Cardiac muscle cell (in vitro differentiated cells and primary cell): Measurements from ENCODE around the gene ZNF211. TPM values are rescaled to one million over a fixed set of nuclear protein-coding genes. Genes with fewer than 3 reads are reported as not detected.

Experiments used
- DNase-seq, 2 donors: peaks; one replicate each; pipeline versions ENCODE4 v3.0.0 to v3.0.0-alpha.2; 2010 to 2017; ENCODE audit warnings: low read depth in 1 of 2, low spot score in 1 of 2
- H3K27ac ChIP-seq: fragments of 200-600 bp; sonication (generic); 2 replicates; pipeline ENCODE4 v1.5.1; 2016
- H3K27me3 ChIP-seq: fragments of 200-600 bp; sonication (generic); 2 replicates; pipeline ENCODE4 v1.6.0; 2016; ENCODE audit warnings: control low read depth
- H3K36me3 ChIP-seq: fragments of 200-600 bp; sonication (generic); 2 replicates; pipeline ENCODE4 v1.5.1; 2016; ENCODE audit warnings: control low read depth
- H3K4me1 ChIP-seq: fragments of 200-600 bp; sonication (generic); 2 replicates; pipeline ENCODE4 v1.8.1; 2017; ENCODE audit warnings: low read depth, mild to moderate bottlenecking, mixed run types
- H3K4me3 ChIP-seq: fragments of 200-600 bp; sonication (generic); 2 replicates; pipeline ENCODE4 v1.5.1; 2016; ENCODE audit warnings: mild to moderate bottlenecking
- H3K9me3 ChIP-seq: fragments of 200-600 bp; sonication (generic); 2 replicates; pipeline ENCODE4 v1.5.1; 2017; ENCODE audit warnings: low read depth, mild to moderate bottlenecking, control low read depth
- CTCF ChIP-seq: IDR thresholded peaks from 2 replicates; pipeline ENCODE4 v1.5.1; 2012; ENCODE audit warnings: low read depth, mild to moderate bottlenecking, low read length
- polyA plus RNA-seq: library from polyadenylated mRNA; unstranded; fragments of >200 nt; fragmentation: Nextera tagmentation; extraction: Ambion mirVana; gene quantifications from 2 replicates; pipeline ENCODE4 v1.2.1, GENCODE V29; 2016
- total RNA-seq: library from RNA; depleted of rRNA; stranded (reverse); fragments of >200 nt; gene quantifications from 2 replicates; pipeline ENCODE4 v1.2.3, GENCODE V29; 2016

Gene ZNF211
- total and polyA plus RNA-seq, 2 experiments from 2014 or later = 22.6 to 30.0 TPM

DNA sequence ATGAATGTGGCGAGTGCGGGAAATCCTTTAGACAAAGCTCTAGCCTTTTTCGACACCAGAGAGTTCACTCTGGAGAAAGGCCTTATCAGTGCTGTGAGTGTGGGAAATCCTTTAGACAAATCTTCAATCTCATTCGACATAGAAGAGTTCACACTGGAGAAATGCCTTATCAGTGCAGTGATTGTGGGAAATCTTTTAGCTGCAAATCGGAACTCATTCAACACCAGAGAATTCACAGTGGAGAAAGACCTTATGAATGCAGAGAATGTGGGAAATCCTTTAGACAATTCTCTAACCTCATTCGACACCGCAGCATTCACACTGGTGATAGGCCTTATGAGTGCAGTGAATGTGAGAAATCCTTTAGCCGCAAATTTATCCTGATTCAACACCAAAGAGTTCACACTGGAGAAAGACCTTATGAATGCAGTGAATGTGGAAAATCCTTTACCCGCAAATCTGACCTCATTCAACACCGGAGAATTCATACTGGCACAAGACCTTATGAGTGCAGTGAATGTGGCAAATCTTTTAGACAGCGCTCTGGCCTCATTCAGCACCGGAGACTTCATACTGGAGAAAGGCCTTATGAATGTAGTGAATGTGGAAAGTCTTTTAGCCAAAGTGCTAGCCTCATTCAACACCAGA, 54.5 kb downstream of the ZNF211 start:
- H3K4me1 ChIP-seq = peaks cover 3% of the 10 kb centered on the region
- TF ChIP-seq CTCF = no peak
- no peak overlapping the region for H3K4me3 ChIP-seq
- H3K36me3 ChIP-seq = peaks cover 9% of the 10 kb centered on the region
- H3K9me3 ChIP-seq = no peaks in the 10 kb centered on the region
- H3K27ac ChIP-seq = no peak overlapping the region
- H3K27me3 ChIP-seq = no peaks in the 10 kb centered on the region
- no peak for DNase-seq

DNA sequence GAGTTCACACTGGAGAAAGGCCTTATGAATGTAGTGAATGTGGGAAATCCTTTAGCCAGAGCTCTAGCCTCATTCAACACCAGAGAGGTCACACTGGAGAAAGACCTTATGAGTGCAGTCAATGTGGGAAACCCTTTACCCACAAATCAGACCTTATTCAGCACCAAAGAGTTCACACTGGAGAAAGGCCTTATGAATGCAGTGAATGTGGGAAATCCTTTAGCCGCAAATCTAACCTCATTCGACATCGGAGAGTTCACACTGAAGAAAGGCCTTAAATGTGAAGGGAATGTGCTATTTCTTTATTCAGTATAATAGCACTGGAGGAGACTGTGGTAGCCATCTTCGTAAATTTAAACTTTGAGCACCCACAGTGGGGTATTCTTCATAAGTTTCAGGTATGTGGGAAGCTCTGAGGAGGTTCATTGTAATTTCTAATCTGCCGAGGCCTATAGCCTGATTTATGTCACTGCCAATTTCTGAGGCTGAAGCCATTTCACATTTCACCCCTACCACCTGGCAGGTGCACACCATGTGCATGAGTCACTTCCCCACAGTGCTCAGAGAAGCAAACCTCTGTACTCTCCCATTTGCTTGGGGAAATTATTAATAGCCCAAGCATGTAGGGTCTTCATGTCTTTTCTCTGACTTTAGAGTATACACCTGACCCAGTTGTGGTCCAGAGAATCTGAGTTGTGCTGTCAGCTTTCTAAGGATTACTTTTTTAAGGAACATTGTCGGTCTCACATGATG, 55.2 kb downstream of the ZNF211 start:
- no peaks in the 10 kb centered on the region for H3K27me3 ChIP-seq
- no peak for TF ChIP-seq CTCF
- no peak overlapping the region for H3K4me3 ChIP-seq
- no peak for DNase-seq
- H3K36me3 ChIP-seq = peaks cover 9% of the 10 kb centered on the region
- no peak overlapping the region for H3K27ac ChIP-seq
- no peaks in the 10 kb centered on the region for H3K9me3 ChIP-seq
- H3K4me1 ChIP-seq = no peaks in the 10 kb centered on the region

- Histone ChIP-seq H3K9me3 (no peaks in the 10 kb centered on the region), H3K27ac (no peak overlapping the region), H3K4me3 (no peak overlapping the region), H3K4me1 (no peaks in the 10 kb centered on the region), H3K36me3 (peaks cover 9% of the 10 kb centered on the region), H3K27me3 (no peaks in the 10 kb centered on the region)
- TF ChIP-seq CTCF = no peak
- DNase-seq = no peak
Observed at GRCh38 chr19:57689750-57690149, 56.8 kb downstream of the ZNF211 start.

Other genes starting within 250 kb of the ZNF211 start
- 37.9 and 38.2 TPM in 2 replicates for gene ZNF548, start 243.3 kb upstream of the ZNF211 start, total RNA-seq
- gene ZNF548, start 243.3 kb upstream of the ZNF211 start, polyA plus RNA-seq = 11.4 and 15.9 TPM in 2 replicates
- gene ZNF17, start 222.0 kb upstream of the ZNF211 start, total RNA-seq = 5.8 and 13.0 TPM in 2 replicates
- gene ZNF17, start 222.0 kb upstream of the ZNF211 start, polyA plus RNA-seq = 4.2 and 7.1 TPM in 2 replicates
- 11.8 and 13.7 TPM in 2 replicates for gene ZNF749, start 197.8 kb upstream of the ZNF211 start, total RNA-seq
- gene ZNF749, start 197.8 kb upstream of the ZNF211 start, polyA plus RNA-seq = 16.6 and 28.8 TPM in 2 replicates
- gene VN1R1, start 176.0 kb upstream of the ZNF211 start, total RNA-seq = 1.2 and 2.3 TPM in 2 replicates
- 2.9 and 4.1 TPM in 2 replicates for gene VN1R1, start 176.0 kb upstream of the ZNF211 start, polyA plus RNA-seq
- 32.6 and 37.9 TPM in 2 replicates for gene ZNF772, start 155.6 kb upstream of the ZNF211 start, total RNA-seq
- 11.3 and 13.6 TPM in 2 replicates for gene ZNF772, start 155.6 kb upstream of the ZNF211 start, polyA plus RNA-seq
- gene ZNF419, start 145.4 kb upstream of the ZNF211 start, total RNA-seq = 14.0 and 36.2 TPM in 2 replicates
- 11.3 and 15.8 TPM in 2 replicates for gene ZNF419, start 145.4 kb upstream of the ZNF211 start, polyA plus RNA-seq
- gene ZNF773, start 133.2 kb upstream of the ZNF211 start, total RNA-seq = 25.4 and 34.2 TPM in 2 replicates
- 12.4 and 13.3 TPM in 2 replicates for gene ZNF773, start 133.2 kb upstream of the ZNF211 start, polyA plus RNA-seq
- 5.0 and 7.5 TPM in 2 replicates for gene ZNF549, start 105.8 kb upstream of the ZNF211 start, total RNA-seq
- 7.5 and 10.1 TPM in 2 replicates for gene ZNF549, start 105.8 kb upstream of the ZNF211 start, polyA plus RNA-seq
- 42.6 and 62.4 TPM in 2 replicates for gene ZNF550, start 73.3 kb upstream of the ZNF211 start, total RNA-seq
- 9.8 and 9.9 TPM in 2 replicates for gene ZNF550, start 73.3 kb upstream of the ZNF211 start, polyA plus RNA-seq
- 6.8 and 7.8 TPM in 2 replicates for gene ZNF416, start 54.3 kb upstream of the ZNF211 start, total RNA-seq
- 6.2 and 7.6 TPM in 2 replicates for gene ZNF416, start 54.3 kb upstream of the ZNF211 start, polyA plus RNA-seq
- 16.0 and 18.2 TPM in 2 replicates for gene ZIK1, start 49.0 kb upstream of the ZNF211 start, total RNA-seq
- gene ZIK1, start 49.0 kb upstream of the ZNF211 start, polyA plus RNA-seq = 11.7 and 13.9 TPM in 2 replicates
- gene ZNF530, start 33.3 kb upstream of the ZNF211 start, total RNA-seq = 7.1 and 9.3 TPM in 2 replicates
- 6.4 and 6.5 TPM in 2 replicates for gene ZNF530, start 33.3 kb upstream of the ZNF211 start, polyA plus RNA-seq
- gene ZNF134, start 18.9 kb upstream of the ZNF211 start, total RNA-seq = 55.0 and 76.0 TPM in 2 replicates
- 18.6 and 27.4 TPM in 2 replicates for gene ZNF134, start 18.9 kb upstream of the ZNF211 start, polyA plus RNA-seq
- gene ZSCAN4, start 35.8 kb downstream of the ZNF211 start, total RNA-seq = not detected in 2 replicates
- not detected in 2 replicates for gene ZSCAN4, start 35.8 kb downstream of the ZNF211 start, polyA plus RNA-seq
- gene ZNF551, start 48.8 kb downstream of the ZNF211 start, total RNA-seq = 9.9 and 11.8 TPM in 2 replicates
- 4.0 and 4.4 TPM in 2 replicates for gene ZNF551, start 48.8 kb downstream of the ZNF211 start, polyA plus RNA-seq
- gene ZNF154, start 76.0 kb downstream of the ZNF211 start, total RNA-seq = 14.0 and 20.1 TPM in 2 replicates
- 11.1 and 16.3 TPM in 2 replicates for gene ZNF154, start 76.0 kb downstream of the ZNF211 start, polyA plus RNA-seq
- 14.4 and 24.2 TPM in 2 replicates for gene ZNF671, start 94.5 kb downstream of the ZNF211 start, total RNA-seq
- gene ZNF671, start 94.5 kb downstream of the ZNF211 start, polyA plus RNA-seq = 16.7 and 19.3 TPM in 2 replicates
- gene ZNF776, start 113.6 kb downstream of the ZNF211 start, total RNA-seq = 16.9 and 20.0 TPM in 2 replicates
- 20.7 and 26.6 TPM in 2 replicates for gene ZNF776, start 113.6 kb downstream of the ZNF211 start, polyA plus RNA-seq
- 15.0 and 17.1 TPM in 2 replicates for gene ZNF586, start 136.5 kb downstream of the ZNF211 start, total RNA-seq
- gene ZNF586, start 136.5 kb downstream of the ZNF211 start, polyA plus RNA-seq = 8.4 and 10.0 TPM in 2 replicates
- 3.8 and 6.6 TPM in 2 replicates for gene ZNF552, start 181.7 kb downstream of the ZNF211 start, total RNA-seq
- 10.5 and 13.4 TPM in 2 replicates for gene ZNF552, start 181.7 kb downstream of the ZNF211 start, polyA plus RNA-seq
- gene ZNF587B, start 197.1 kb downstream of the ZNF211 start, total RNA-seq = 8.5 and 12.9 TPM in 2 replicates
- 2.8 and 3.1 TPM in 2 replicates for gene ZNF587B, start 197.1 kb downstream of the ZNF211 start, polyA plus RNA-seq
- gene ZNF587, start 216.7 kb downstream of the ZNF211 start, total RNA-seq = 14.0 and 17.2 TPM in 2 replicates
- gene ZNF587, start 216.7 kb downstream of the ZNF211 start, polyA plus RNA-seq = 12.6 and 22.6 TPM in 2 replicates